ENCODE data around the gene CENPO. TPM values are rescaled to one million over a fixed set of nuclear protein-coding genes. Genes with fewer than 3 reads are reported as not detected.
"Not testable (repeated sequence)": the region's sequence is repeated elsewhere in the genome, so short reads cannot be mapped to it uniquely, and the experiment has no call there.

CENPO gene
- total and polyA plus RNA-seq, 8 donors: 0.69 to 2.8 (median 2.0) TPM

- Histone ChIP-seq H3K4me1 (peaks cover 0 to 6% (median 0%) of the 10 kb centered on the region in 3 donors), H3K27ac (peak overlapping the region; percentile 98 to 99 (median 99)), H3K36me3 (no peaks in the 10 kb centered on the region), H3K4me3 (peak overlapping the region; percentile 63 to 78 (median 71)), H3K9me3 (no peaks in the 10 kb centered on the region), H3K27me3 (no peaks in the 10 kb centered on the region)
- intact Hi-C loops (cut with DNase I): no loop called here
- TF ChIP-seq CTCF (IDR thresholded peaks at IDR 0.05): no peak
- 0 to 1% methylated on average over 6 of the region's 6 CpGs for WGBS, 2 donors
- ATAC-seq (peak in 2 of 4 donors; percentile 0 to 2), DNase-seq (no peak), FAIRE-seq (no peak)
These were observed 717 bp upstream of the CENPO start for GRCh38 chr2:24792542-24792873.

- WGBS, 2 donors: 9 to 15% methylated on average over 14 of the region's 14 CpGs
- ATAC-seq (no peak), DNase-seq (no peak), FAIRE-seq (no peak)
- TF ChIP-seq CTCF (IDR thresholded peaks at IDR 0.05): no peak
- Histone ChIP-seq H3K27me3 (no peaks in the 10 kb centered on the region), H3K4me3 (peak overlapping the region; percentile 63 to 78 (median 71)), H3K27ac (no peak overlapping the region), H3K4me1 (peaks cover 0 to 6% (median 0%) of the 10 kb centered on the region in 3 donors), H3K36me3 (no peaks in the 10 kb centered on the region), H3K9me3 (no peaks in the 10 kb centered on the region)
- intact Hi-C loops (cut with DNase I): no loop called here
These were observed 673 bp downstream of the CENPO start for GRCh38 chr2:24793761-24794435.

GRCh38 chr2:24797644-24798043 is 4.4 kb downstream of the CENPO start:
- FAIRE-seq (no peak), ATAC-seq (no peak)

GRCh38 chr2:24800487-24800886 is 7.3 kb downstream of the CENPO start:
- WGBS, 2 donors: 84 to 97% methylated on average over 4 to 5 of the region's 5 CpGs
- FAIRE-seq; intact Hi-C loops (cut with DNase I): not testable (repeated sequence)

More at GRCh38 chr2:24797644-24798043, 4.4 kb downstream of the CENPO start:
- no peaks in the 10 kb centered on the region for H3K27me3 ChIP-seq
- DNase-seq: no peak
- H3K4me1 ChIP-seq: no peaks in the 10 kb centered on the region
- H3K4me3 ChIP-seq: no peak overlapping the region
- H3K9me3 ChIP-seq: no peaks in the 10 kb centered on the region
- intact Hi-C loops (cut with DNase I): no loop called here
- no peak overlapping the region for H3K27ac ChIP-seq
- WGBS, 2 donors: 94 to 100% methylated on average over 2 of the region's 2 CpGs
- no peak for TF ChIP-seq CTCF (IDR thresholded peaks at IDR 0.05)
- no peaks in the 10 kb centered on the region for H3K36me3 ChIP-seq

GRCh38 chr2:24805811-24806660 is 12.8 kb downstream of the CENPO start:
- 92 to 98% methylated on average over 25 of the region's 25 CpGs for WGBS, 2 donors
- FAIRE-seq; H3K27me3 ChIP-seq; H3K4me1 ChIP-seq; intact Hi-C loops (cut with DNase I); H3K4me3 ChIP-seq; H3K36me3 ChIP-seq; H3K9me3 ChIP-seq; H3K27ac ChIP-seq; DNase-seq; ATAC-seq: not testable (repeated sequence)

More at GRCh38 chr2:24800487-24800886, 7.3 kb downstream of the CENPO start:
- H3K4me1 ChIP-seq, H3K27ac ChIP-seq, H3K36me3 ChIP-seq, ATAC-seq, DNase-seq, H3K9me3 ChIP-seq, H3K27me3 ChIP-seq, H3K4me3 ChIP-seq: not testable (repeated sequence)

GRCh38 chr2:24806661-24807036 is 13.4 kb downstream of the CENPO start:
- intact Hi-C loops (cut with DNase I): no loop called here
- DNase-seq: no peak
- FAIRE-seq: no peak

More at GRCh38 chr2:24806661-24807036, 13.4 kb downstream of the CENPO start:
- no peak for ATAC-seq
- Histone ChIP-seq H3K4me1 (no peaks in the 10 kb centered on the region), H3K4me3 (no peak overlapping the region), H3K27me3 (no peaks in the 10 kb centered on the region), H3K27ac (no peak overlapping the region), H3K36me3 (no peaks in the 10 kb centered on the region), H3K9me3 (no peaks in the 10 kb centered on the region)
- no peak for TF ChIP-seq CTCF (IDR thresholded peaks at IDR 0.05)

Data from pancreas (tissue), 10 donors.